BE2C (cell line): ENCODE measurements around the gene OMD.
A peak's percentile ranks its signal among the peaks of the same experiment; 100 is the strongest.

Experiments used
- DNase-seq: peaks from one replicate; pipeline ENCODE4 v3.0.0-alpha.2; 2020
- H3K27me3 ChIP-seq: fragments of 250-450 bp; sonication (Bioruptor Pico); 2 replicates; pipeline ENCODE4 v1.5.1; 2020; ENCODE audit warnings: mild to moderate bottlenecking
- H3K36me3 ChIP-seq: fragments of 250-450 bp; sonication (Bioruptor Pico); 2 replicates; pipeline ENCODE4 v1.5.1; 2020; ENCODE audit warnings: mild to moderate bottlenecking
- H3K4me1 ChIP-seq: fragments of 250-450 bp; sonication (Bioruptor Pico); 2 replicates; pipeline ENCODE4 v1.5.1; 2020
- H3K4me3 ChIP-seq: 2 replicates; pipeline ENCODE4 v1.5.1; 2011; ENCODE audit warnings: low read depth, low read length
- H3K9me3 ChIP-seq: fragments of 250-450 bp; sonication (Bioruptor Pico); 2 replicates; pipeline ENCODE4 v1.5.1; 2020
- CTCF ChIP-seq: IDR thresholded peaks from 2 replicates; pipeline ENCODE4 v1.5.1; 2012; ENCODE audit warnings: mild to moderate bottlenecking, low read depth, low read length

OMD gene

GRCh38 chr9:92385477-92385876 is 38.8 kb downstream of the OMD start:
- Histone ChIP-seq H3K36me3 (no peaks in the 10 kb centered on the region), H3K4me3 (no peak overlapping the region), H3K9me3 (no peaks in the 10 kb centered on the region), H3K27me3 (no peaks in the 10 kb centered on the region), H3K4me1 (peaks cover 3% of the 10 kb centered on the region)
- peak; percentile 33 for DNase-seq
- no peak for TF ChIP-seq CTCF

- no peaks in the 10 kb centered on the region for H3K36me3 ChIP-seq
- DNase-seq = no peak
- TF ChIP-seq CTCF = no peak
Measured at GRCh38 chr9:92385001-92385400, 39.3 kb downstream of the OMD start.

GRCh38 chr9:92384375-92384774 is 39.9 kb downstream of the OMD start:
- Histone ChIP-seq H3K4me3 (no peak overlapping the region), H3K27me3 (no peaks in the 10 kb centered on the region), H3K36me3 (no peaks in the 10 kb centered on the region), H3K4me1 (peaks cover under 1% of the 10 kb centered on the region), H3K9me3 (no peaks in the 10 kb centered on the region)
- no peak for DNase-seq
- no peak for TF ChIP-seq CTCF

More at GRCh38 chr9:92385001-92385400, 39.3 kb downstream of the OMD start:
- no peaks in the 10 kb centered on the region for H3K9me3 ChIP-seq
- H3K27me3 ChIP-seq = no peaks in the 10 kb centered on the region
- no peak overlapping the region for H3K4me3 ChIP-seq
- H3K4me1 ChIP-seq = peaks cover under 1% of the 10 kb centered on the region

- Histone ChIP-seq H3K4me1 (peaks cover 14% of the 10 kb centered on the region), H3K9me3 (no peaks in the 10 kb centered on the region), H3K4me3 (no peak overlapping the region), H3K27me3 (no peaks in the 10 kb centered on the region), H3K36me3 (no peaks in the 10 kb centered on the region)
- DNase-seq = no peak
- TF ChIP-seq CTCF = no peak
Measured at GRCh38 chr9:92381775-92382174, 42.5 kb downstream of the OMD start.

GRCh38 chr9:92380603-92381002 is 43.7 kb downstream of the OMD start:
- Histone ChIP-seq H3K4me1 (peaks cover 14% of the 10 kb centered on the region), H3K36me3 (no peaks in the 10 kb centered on the region), H3K27me3 (no peaks in the 10 kb centered on the region), H3K4me3 (no peak overlapping the region), H3K9me3 (no peaks in the 10 kb centered on the region)
- TF ChIP-seq CTCF = no peak
- DNase-seq = no peak

GRCh38 chr9:92378865-92379560 is 45.3 kb downstream of the OMD start:
- Histone ChIP-seq H3K9me3 (no peaks in the 10 kb centered on the region), H3K36me3 (no peaks in the 10 kb centered on the region), H3K27me3 (no peaks in the 10 kb centered on the region), H3K4me1 (peaks cover 14% of the 10 kb centered on the region), H3K4me3 (no peak overlapping the region)
- DNase-seq = no peak
- no peak for TF ChIP-seq CTCF
